Head of caudate nucleus (tissue), 42 donors: ENCODE data around the gene SMIM45.

Experiments used
- DNase-seq, 42 donors: peaks; one replicate each; pipeline versions ENCODE4 v3.0.0 to v3.0.0-alpha.2; 2020 to 2021; ENCODE audit warnings: mixed read lengths in 7 of 42
- intact Hi-C: fragments of 100-400 bp; cut with DNase I; formaldehyde crosslinking; loops from one replicate; pipeline ENCODE4 v1.15.0; 2022

The SMIM45 gene

DNA sequence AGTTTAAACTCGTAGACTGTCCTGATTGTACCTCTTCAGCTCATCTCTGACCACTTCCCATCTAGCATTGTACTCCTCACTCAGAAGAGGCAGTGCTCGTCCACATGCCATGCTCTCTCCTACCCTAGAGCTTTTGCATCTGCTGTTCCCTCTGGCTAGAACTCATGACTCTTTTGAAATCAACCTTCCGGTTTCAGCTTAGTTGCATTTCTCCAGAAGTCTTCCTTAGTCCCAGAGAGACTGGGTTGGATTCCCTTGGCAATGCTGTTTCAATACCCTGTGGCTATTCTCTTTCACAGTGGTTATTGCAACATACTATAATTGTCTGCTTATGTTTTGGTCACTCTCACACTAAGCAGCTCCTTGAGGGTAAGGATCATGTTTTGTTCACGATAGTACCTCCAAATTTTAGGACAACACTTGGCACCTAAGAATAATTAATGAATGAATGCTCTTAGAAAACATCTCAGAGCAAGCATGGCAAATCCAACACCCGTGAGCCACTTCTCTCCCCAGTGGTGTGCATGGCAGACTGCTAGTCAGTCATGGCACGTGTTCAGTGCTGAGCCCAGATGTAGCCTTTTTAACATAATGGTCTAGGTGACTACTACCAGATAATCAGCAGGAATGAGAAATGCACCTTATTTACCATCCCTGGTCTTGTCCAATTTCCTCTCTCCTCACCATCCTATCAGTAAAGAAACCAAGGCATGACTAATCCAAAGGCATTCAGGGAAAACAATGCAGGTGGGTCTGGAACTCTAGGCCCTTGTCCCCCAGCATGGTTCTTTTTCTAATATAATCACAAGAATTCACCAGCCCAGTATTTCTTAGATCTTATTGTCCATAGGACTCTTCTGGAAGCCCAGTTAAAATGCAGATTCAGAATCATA lies 31.8 kb downstream of the SMIM45 start:
- no peak for DNase-seq
- intact Hi-C loops, result no loop called here

DNA sequence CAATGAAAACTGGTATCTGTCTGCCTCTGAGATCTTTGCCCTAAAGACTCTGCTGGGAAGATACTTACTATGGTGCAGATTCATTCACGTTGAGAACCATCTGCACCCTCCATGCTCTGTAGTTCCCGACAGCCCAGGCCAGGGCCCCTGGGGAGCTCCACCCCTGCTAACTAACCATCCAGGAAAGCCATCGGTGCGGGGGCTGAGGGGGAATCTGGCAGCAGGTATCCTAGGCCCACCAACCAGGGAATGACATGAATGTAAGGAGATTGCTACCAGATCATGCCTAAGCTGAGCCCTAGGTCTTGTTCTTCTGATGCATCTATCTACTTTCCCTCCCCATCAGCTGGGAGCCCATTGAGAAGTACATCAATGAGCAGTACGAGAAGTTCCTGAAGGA lies 35.3 kb downstream of the SMIM45 start:
- no peak for DNase-seq

GRCh38 chr22:41989246-41989645 lies 37.3 kb downstream of the SMIM45 start:
- intact Hi-C loops, result no loop called here
- DNase-seq, result no peak

More for the DNA sequence above, 35.3 kb downstream of the SMIM45 start:
- intact Hi-C loops, result no loop called here

DNA sequence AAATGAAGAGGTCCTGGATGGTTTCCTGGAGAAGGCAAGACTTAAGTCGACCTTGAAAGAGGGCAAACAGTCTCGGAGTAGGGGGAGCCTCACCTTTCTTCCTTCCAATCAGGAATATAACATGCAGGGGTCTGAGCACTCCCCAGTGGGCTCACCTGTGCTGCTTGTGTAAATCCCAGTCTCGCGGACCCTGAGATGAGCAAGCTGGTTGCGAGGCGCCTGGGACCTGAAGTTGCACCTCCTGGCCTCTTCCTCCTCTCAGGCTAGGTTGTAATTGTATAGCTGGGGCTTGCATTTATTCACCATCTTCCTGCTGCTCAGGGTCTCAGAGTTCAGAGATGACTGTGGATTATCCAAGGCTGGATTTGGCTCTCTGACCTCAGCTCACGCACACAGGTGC lies 39.2 kb downstream of the SMIM45 start:
- intact Hi-C loops, result no loop called here
- DNase-seq, result peak in 3 of 42 donors; percentile 3 to 7 (median 4)

DNA sequence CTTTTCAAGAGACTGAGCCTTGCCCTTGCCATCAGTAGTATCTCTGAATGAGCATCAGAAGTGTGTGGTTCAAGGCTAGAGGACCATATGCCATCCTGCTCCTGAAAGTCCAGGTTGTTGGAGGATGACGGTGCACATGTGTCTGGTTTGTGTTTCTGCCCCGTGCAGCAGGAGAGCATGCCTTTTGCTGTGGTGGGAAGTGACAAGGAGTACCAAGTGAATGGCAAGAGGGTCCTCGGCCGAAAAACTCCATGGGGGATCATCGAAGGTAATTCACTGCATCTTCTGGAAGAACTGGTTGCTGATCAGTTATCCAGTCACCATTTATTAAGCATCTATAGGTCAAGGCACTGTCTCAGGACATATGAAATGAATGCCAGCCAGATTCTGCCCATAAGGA lies 40.5 kb downstream of the SMIM45 start:
- intact Hi-C loops, result no loop called here

DNA sequence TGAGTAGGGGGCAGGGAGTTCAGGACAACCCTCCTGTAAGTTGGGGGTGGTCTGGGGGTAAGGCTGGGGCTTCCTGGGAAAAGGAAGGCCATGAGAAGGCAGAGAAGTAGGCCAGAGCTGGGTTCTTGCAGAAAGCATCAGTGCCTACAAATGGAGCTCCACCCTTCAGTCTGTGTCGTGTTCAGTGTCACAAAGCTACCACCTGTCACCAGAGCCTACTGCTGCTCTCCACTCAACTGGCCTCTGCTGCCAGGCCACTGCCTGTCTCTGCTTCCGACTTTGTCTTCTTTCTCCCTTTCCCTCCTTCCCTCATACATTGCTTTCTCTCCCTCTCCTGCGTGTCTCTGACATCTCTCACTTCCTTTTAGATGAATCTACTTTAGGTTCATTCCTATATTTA lies 43.3 kb downstream of the SMIM45 start:
- DNase-seq, result peak in 2 of 42 donors; percentile 15 to 16
- intact Hi-C loops, result no loop called here

More for the DNA sequence above, 40.5 kb downstream of the SMIM45 start:
- peak in 3 of 42 donors; percentile 7 to 12 (median 12) for DNase-seq

DNA sequence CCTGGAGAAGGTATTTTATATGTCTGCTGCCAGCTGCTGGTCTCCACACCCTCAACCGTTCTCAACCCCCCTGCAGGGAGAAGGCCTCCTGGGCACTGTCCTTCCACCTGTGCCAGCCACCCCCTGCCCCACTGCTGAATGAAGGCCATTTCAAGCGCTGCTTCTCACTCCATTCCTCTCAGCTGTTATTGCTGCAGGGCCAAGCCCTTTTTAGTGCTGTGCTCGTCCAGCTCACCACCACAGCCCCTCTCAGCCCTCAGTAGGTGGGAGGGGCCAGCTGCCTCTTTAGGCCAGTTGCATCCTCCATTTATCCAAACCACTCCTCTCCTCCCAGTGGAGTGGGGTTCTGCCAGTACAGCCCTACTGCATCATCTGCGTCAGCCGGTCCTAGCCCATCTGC lies 44.9 kb downstream of the SMIM45 start:
- peak in 2 of 42 donors; percentile 30 to 37 for DNase-seq
- intact Hi-C loops, result no loop called here

GRCh38 chr22:41998361-41999261 lies 46.7 kb downstream of the SMIM45 start, which contains the start of gene WBP2NL:
Gene WBP2NL, plus strand, starts transcription at chr22:41998788. Its CDS starts 31 bp downstream, at chr22:41998819.
- peak; percentile 77 to 97 (median 91) for DNase-seq
- intact Hi-C loops, result no loop called here

DNA sequence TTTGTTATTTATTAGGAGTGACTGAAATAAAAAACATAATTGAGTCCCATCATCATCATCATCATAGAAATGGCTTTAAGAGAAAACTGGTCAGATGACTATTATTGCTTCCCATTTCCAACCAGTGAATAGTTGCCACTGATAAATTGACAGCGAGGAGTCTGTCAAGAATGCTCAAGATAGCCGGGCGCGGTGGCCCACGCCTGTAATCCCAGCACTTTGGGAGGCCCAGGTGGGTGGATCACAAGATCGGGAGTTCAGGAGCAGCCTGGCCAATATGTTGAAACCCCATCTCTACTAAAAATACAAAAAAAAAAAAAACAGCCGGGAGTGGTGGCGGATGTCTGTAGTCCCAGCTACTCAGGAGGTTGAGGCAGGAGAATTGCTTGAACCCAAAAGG lies 48.5 kb downstream of the SMIM45 start:
- intact Hi-C loops, result no loop called here
- DNase-seq, result no peak

DNA sequence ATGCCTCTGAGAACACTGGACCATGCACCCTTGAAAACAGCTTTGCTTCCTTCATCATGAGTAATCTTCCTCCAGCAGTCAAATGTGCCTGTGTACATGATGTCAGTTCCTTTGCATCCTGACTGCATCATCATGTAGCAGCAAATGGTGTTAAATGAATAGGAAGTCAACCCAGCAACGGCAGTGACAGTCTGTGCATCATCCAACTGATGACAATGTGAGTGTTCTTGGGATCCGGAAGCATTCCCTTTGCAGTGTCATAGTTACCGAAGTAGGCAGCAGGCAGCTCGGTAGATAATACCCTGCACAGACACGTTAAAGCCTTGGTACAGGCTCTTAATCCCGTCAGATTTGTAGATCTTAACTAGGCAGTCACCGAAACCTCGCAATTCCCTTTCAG lies 49.2 kb downstream of the SMIM45 start:
- peak in 3 of 42 donors; percentile 18 to 42 (median 23) for DNase-seq
- intact Hi-C loops, result no loop called here

DNA sequence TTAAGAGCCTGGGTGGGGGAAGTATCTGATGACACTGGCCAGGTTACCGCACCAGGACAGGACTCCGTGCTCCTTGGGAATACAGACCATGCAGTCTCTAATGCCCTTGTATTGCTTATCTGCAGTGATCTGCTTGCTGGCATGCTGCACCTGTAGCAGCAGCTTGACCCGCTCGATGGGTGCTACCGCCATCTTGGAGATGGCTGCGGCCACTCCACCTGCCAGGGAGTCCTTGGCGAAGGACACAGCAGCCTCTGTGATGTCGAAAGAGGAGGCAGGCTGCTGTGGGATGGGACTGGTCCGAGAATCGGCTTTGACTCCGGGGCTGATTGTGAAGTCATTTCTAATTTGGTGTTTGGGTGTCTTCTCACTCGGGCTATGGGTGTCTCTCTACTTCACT lies 49.8 kb downstream of the SMIM45 start:
- no peak for DNase-seq
- intact Hi-C loops, result no loop called here

GRCh38 chr22:42007922-42008321 lies 56.0 kb downstream of the SMIM45 start:
- no peak for DNase-seq
- intact Hi-C loops, result no loop called here
